Mucosa of stomach (tissue), 1 donor: ENCODE results near the gene VIM.

Experiments used
- H3K27me3 ChIP-seq: one replicate; pipeline ENCODE4 v1.7.0; 2013; ENCODE audit warnings: mild to moderate bottlenecking, low read length; ENCODE audit not compliant: control insufficient read depth, insufficient read depth
- H3K36me3 ChIP-seq: one replicate; pipeline ENCODE4 v1.7.0; 2013; ENCODE audit warnings: low read length; ENCODE audit not compliant: control insufficient read depth, insufficient read depth
- H3K4me1 ChIP-seq: one replicate; pipeline ENCODE4 v1.7.0; 2013; ENCODE audit warnings: mild to moderate bottlenecking, low read length; ENCODE audit not compliant: control insufficient read depth, insufficient read depth
- H3K4me3 ChIP-seq: one replicate; pipeline ENCODE4 v1.7.0; 2013; ENCODE audit warnings: low read length
- H3K9ac ChIP-seq: one replicate; pipeline ENCODE4 v1.7.0; 2013; ENCODE audit warnings: mild to moderate bottlenecking, low read length, moderate library complexity
- H3K9me3 ChIP-seq: one replicate; pipeline ENCODE4 v1.7.0; 2013; ENCODE audit warnings: mild to moderate bottlenecking, low read length, moderate library complexity; ENCODE audit not compliant: control insufficient read depth
- donor health status: Pancreatic carcinoma.

VIM gene

GRCh38 chr10:17228091-17229015 lies at the start of gene VIM:
TSS of gene VIM (plus strand) at chr10:17228241. CDS start at chr10:17229423, 1,182 bp downstream.
- H3K9me3 ChIP-seq, result no peaks in the 10 kb centered on the region
- peak within 1 kb of the TSS; percentile 77 for H3K9ac ChIP-seq
- H3K27me3 ChIP-seq, result peaks cover 48% of the 10 kb centered on the region
- H3K4me1 ChIP-seq, result peaks cover 24% of the 10 kb centered on the region
- H3K4me3 ChIP-seq, result no peak within 1 kb of the TSS
- H3K36me3 ChIP-seq, result peaks cover 6% of the 10 kb centered on the region

- H3K9me3 ChIP-seq, result no peaks in the 10 kb centered on the region
- H3K4me3 ChIP-seq, result no peak overlapping the region
- H3K9ac ChIP-seq, result no peak overlapping the region
- H3K36me3 ChIP-seq, result no peaks in the 10 kb centered on the region
- H3K4me1 ChIP-seq, result no peaks in the 10 kb centered on the region
- H3K27me3 ChIP-seq, result no peaks in the 10 kb centered on the region
Measured at GRCh38 chr10:17179002-17179401, 49.0 kb upstream of the VIM start.

GRCh38 chr10:17181110-17181509 lies 46.9 kb upstream of the VIM start:
- H3K27me3 ChIP-seq, result no peaks in the 10 kb centered on the region
- H3K4me3 ChIP-seq, result no peak overlapping the region
- no peaks in the 10 kb centered on the region for H3K9me3 ChIP-seq
- no peaks in the 10 kb centered on the region for H3K4me1 ChIP-seq
- H3K36me3 ChIP-seq, result no peaks in the 10 kb centered on the region
- no peak overlapping the region for H3K9ac ChIP-seq

GRCh38 chr10:17181751-17182150 lies 46.3 kb upstream of the VIM start:
- H3K9ac ChIP-seq, result no peak overlapping the region

GRCh38 chr10:17183110-17183509 lies 44.9 kb upstream of the VIM start:
- Histone ChIP-seq H3K4me1 (no peaks in the 10 kb centered on the region), H3K36me3 (no peaks in the 10 kb centered on the region), H3K9ac (no peak overlapping the region), H3K4me3 (no peak overlapping the region), H3K27me3 (no peaks in the 10 kb centered on the region), H3K9me3 (no peaks in the 10 kb centered on the region)

More at GRCh38 chr10:17181751-17182150, 46.3 kb upstream of the VIM start:
- H3K36me3 ChIP-seq, result no peaks in the 10 kb centered on the region
- H3K4me1 ChIP-seq, result no peaks in the 10 kb centered on the region
- no peak overlapping the region for H3K4me3 ChIP-seq
- H3K27me3 ChIP-seq, result no peaks in the 10 kb centered on the region
- no peaks in the 10 kb centered on the region for H3K9me3 ChIP-seq

GRCh38 chr10:17185873-17186272 lies 42.2 kb upstream of the VIM start:
- H3K4me3 ChIP-seq, result no peak overlapping the region
- no peaks in the 10 kb centered on the region for H3K36me3 ChIP-seq
- no peaks in the 10 kb centered on the region for H3K27me3 ChIP-seq
- H3K9me3 ChIP-seq, result no peaks in the 10 kb centered on the region
- no peak overlapping the region for H3K9ac ChIP-seq
- no peaks in the 10 kb centered on the region for H3K4me1 ChIP-seq

- Histone ChIP-seq H3K9ac (no peak overlapping the region), H3K36me3 (no peaks in the 10 kb centered on the region), H3K4me3 (no peak overlapping the region), H3K9me3 (no peaks in the 10 kb centered on the region), H3K4me1 (no peaks in the 10 kb centered on the region), H3K27me3 (no peaks in the 10 kb centered on the region)
Measured at GRCh38 chr10:17188644-17189172, 39.3 kb upstream of the VIM start.

- H3K9me3 ChIP-seq, result no peaks in the 10 kb centered on the region
- no peaks in the 10 kb centered on the region for H3K4me1 ChIP-seq
- H3K36me3 ChIP-seq, result no peaks in the 10 kb centered on the region
- no peak overlapping the region for H3K4me3 ChIP-seq
- no peaks in the 10 kb centered on the region for H3K27me3 ChIP-seq
- no peak overlapping the region for H3K9ac ChIP-seq
Measured at GRCh38 chr10:17190602-17191001, 37.4 kb upstream of the VIM start.

- Histone ChIP-seq H3K4me1 (no peaks in the 10 kb centered on the region), H3K9ac (no peak overlapping the region), H3K27me3 (no peaks in the 10 kb centered on the region), H3K9me3 (no peaks in the 10 kb centered on the region), H3K4me3 (no peak overlapping the region), H3K36me3 (no peaks in the 10 kb centered on the region)
Measured at GRCh38 chr10:17195083-17195482, 33.0 kb upstream of the VIM start.

- Histone ChIP-seq H3K27me3 (no peaks in the 10 kb centered on the region), H3K9me3 (no peaks in the 10 kb centered on the region), H3K9ac (no peak overlapping the region), H3K4me1 (no peaks in the 10 kb centered on the region), H3K36me3 (no peaks in the 10 kb centered on the region), H3K4me3 (no peak overlapping the region)
Measured at GRCh38 chr10:17196045-17196444, 32.0 kb upstream of the VIM start.

GRCh38 chr10:17196573-17196972 lies 31.5 kb upstream of the VIM start:
- H3K36me3 ChIP-seq, result no peaks in the 10 kb centered on the region
- no peak overlapping the region for H3K4me3 ChIP-seq
- H3K4me1 ChIP-seq, result peaks cover under 1% of the 10 kb centered on the region
- no peaks in the 10 kb centered on the region for H3K9me3 ChIP-seq
- no peaks in the 10 kb centered on the region for H3K27me3 ChIP-seq
- no peak overlapping the region for H3K9ac ChIP-seq

- no peaks in the 10 kb centered on the region for H3K27me3 ChIP-seq
- peaks cover 5% of the 10 kb centered on the region for H3K4me1 ChIP-seq
- H3K9ac ChIP-seq, result no peak overlapping the region
- no peaks in the 10 kb centered on the region for H3K36me3 ChIP-seq
- no peaks in the 10 kb centered on the region for H3K9me3 ChIP-seq
- no peak overlapping the region for H3K4me3 ChIP-seq
Measured at GRCh38 chr10:17199351-17199804, 28.7 kb upstream of the VIM start.
